ENCODE data around the gene MAB21L4.

GRCh38 chr2:240928476-240929363 lies 32.8 kb upstream of the MAB21L4 start:
- TF ChIP-seq CTCF (IDR thresholded peaks at IDR 0.05) (no peak), POLR2A (IDR thresholded peaks at IDR 0.05) (no peak)
